HG03354 (cell line): Measurements from ENCODE around the gene OR13C8.
"Not testable (repeated sequence)": the region's sequence is repeated elsewhere in the genome, so short reads cannot be mapped to it uniquely, and the experiment has no call there.

ENCODE experiments used
- ATAC-seq: cut with Tn5 transposase; IDR thresholded peaks from one replicate; pipeline ENCODE4 v1.9.1; 2021; ENCODE audit warnings: mild to moderate bottlenecking; ENCODE audit not compliant: unreplicated experiment, poor library complexity, severe bottlenecking

Gene OR13C8, protein sequence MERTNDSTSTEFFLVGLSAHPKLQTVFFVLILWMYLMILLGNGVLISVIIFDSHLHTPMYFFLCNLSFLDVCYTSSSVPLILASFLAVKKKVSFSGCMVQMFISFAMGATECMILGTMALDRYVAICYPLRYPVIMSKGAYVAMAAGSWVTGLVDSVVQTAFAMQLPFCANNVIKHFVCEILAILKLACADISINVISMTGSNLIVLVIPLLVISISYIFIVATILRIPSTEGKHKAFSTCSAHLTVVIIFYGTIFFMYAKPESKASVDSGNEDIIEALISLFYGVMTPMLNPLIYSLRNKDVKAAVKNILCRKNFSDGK

DNA sequence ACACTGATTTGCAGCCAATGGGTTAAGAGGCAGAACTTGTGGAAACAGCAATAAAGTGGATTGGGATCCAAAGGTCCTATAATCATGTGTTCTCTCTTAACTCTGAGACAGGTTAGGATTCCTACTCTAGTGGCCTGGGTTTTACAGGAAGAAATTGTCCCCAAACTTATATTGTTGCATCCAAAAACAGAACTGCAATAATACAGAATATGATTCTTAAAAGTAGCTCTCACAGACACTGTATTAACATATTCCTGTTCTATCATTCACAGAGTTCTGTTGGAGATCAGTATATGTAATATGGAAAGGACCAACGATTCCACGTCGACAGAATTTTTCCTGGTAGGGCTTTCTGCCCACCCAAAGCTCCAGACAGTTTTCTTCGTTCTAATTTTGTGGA lies at the start of gene OR13C8:
TSS of gene OR13C8 (plus strand) at position 301 of the 400 bp plus-strand sequence. CDS start at position 301, 0 bp downstream.
- no peak for ATAC-seq

DNA sequence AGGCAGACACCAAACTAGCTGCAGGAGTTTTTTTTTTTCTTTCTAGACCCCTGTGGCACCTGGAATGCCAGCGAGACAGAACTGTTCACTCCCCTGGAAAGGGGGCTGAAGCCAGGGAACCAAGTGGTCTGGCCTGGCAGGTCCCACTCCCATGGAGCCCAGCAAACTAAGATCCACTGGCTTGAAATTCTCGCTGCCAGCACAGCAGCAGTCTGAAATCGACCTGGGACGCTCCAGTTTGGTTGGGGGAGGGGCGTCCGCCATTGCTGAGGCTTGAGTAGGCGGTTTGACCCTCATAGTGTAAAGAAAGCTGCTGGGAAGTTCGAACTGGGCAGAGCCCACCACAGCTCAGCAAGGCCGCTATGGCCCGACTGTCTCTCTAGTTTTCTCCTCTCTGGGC lies 48.7 kb upstream of the OR13C8 start:
- not testable (repeated sequence) for ATAC-seq

DNA sequence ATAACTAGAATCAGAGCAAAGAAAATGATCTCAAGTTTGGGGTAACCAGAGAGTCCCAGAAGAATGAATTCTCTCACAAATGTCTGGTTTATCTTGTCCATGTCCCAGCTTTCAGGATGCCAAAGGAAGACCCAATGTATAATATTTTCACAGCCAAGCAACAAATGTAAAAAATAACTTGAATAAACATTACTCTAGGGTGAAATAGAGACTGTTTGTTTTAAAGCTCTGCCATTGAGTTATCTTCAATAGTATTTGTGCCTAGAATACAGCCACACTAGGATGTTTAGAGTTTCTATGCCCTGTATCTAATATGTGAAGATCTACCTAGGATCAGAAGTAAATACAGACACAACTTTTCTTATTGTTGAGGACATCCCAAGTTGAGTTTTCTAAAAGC lies 41.9 kb upstream of the OR13C8 start, which contains the start of gene OR13C4:
TSS of gene OR13C4 (minus strand) at position 101 of the 400 bp plus-strand sequence. CDS start at position 101, 0 bp downstream.
- ATAC-seq: no peak

GRCh38 chr9:104536756-104537155 lies 32.2 kb upstream of the OR13C8 start, which contains the start of gene OR13C3:
Gene OR13C3, minus strand, starts transcription at chr9:104536856. Its CDS starts 133 bp downstream, at chr9:104536723.
- ATAC-seq: no peak

- no peak for ATAC-seq
Measured at GRCh38 chr9:104539275-104539674, 29.7 kb upstream of the OR13C8 start.

GRCh38 chr9:104544644-104545043 lies 24.3 kb upstream of the OR13C8 start:
- ATAC-seq: no peak

DNA sequence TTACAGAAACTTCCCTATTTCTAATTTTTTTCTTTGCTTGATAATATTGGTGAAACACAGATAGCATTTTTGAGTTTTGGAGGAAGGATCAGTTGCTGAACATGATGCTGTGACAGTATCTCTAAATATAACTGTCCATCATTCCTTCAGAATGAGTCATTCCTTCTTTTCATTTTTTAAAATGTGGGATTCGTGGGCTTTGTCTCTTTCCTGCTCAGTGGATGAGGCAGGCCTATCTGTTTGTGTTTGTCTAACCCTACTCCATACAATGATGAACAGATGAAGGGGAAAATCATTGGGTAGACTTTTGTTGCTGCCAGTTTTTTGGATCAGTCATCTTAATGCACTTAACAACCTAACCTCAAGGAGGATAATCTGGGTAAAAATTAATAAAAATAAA lies 15.7 kb upstream of the OR13C8 start:
- ATAC-seq: no peak

GRCh38 chr9:104555521-104555920 lies 13.4 kb upstream of the OR13C8 start:
- ATAC-seq: no peak

DNA sequence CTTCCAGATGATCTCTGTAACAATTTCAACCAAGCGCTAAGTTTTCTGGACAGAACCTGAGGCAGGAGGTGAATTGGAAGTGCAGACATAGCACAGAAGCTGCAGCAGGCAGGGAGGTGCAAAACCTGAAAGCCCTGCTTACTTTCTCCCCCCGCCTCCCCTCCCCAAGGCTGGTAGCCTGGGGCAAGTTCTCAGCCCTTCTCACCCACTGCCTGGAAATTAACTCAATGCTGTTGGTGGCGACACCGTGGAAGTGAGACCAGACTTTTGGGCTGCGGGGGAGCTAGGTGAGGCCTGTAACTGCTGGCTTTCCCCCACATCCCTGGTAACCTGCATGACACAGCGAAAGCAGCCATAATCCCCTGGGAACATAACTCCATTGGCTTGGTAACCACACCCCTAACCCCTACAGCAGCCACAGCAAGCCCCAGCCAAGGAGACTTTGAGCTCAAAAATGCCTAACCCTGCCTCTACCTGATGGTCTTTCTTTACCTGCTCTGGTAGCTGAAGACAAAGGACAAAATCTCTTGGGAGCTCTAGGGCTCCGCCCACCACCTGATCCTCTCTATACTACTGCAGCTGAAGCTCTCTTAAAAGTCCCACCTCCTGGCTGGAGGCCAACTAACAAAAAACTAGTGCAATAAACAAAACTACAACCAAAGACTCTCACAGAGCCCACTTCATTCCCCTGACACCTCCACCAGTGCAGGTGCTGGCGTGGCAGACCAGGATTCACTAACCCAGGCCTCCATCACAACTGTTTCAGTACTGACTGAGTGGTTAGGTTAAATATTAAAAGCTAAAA lies 11.9 kb upstream of the OR13C8 start:
- ATAC-seq: peak; percentile 67

- ATAC-seq: no peak
Measured at GRCh38 chr9:104564358-104564757, 4.6 kb upstream of the OR13C8 start.

DNA sequence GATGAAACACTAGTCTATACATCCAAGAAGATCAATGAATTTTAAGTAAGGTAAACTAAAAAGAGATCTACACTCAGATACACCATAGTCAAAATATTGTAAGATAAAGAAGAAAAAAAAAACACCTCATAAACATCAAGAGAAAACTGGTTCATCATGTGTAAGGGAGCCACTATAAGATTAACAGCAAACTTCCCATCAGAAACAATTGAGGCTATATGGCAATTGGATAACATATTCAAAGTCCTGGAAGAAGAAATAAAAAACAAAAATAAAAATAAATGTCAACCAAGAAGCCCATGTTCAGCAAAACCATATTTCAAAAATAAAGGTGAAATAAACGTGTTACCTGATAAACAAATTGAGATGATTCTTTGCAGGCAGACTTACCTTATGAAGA lies 3.6 kb downstream of the OR13C8 start:
- no peak for ATAC-seq

DNA sequence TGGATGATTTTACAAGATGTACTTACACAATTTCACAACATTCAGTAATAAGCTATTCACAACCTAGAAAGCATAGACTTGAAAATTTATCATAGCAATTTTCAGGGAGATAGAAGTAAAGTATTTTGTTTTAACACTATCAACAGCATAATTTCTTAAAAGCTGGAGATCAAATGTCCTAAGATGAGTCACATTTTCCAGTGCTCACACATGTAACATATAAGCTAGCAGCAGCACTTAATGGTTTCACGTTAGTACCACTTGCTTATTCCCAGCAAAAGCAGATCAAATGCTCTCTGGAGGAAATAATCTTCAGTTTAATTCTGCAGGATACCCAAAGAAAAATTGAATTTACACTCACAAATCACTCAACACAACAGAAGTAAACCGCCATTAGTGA lies 6.5 kb downstream of the OR13C8 start:
- ATAC-seq: no peak

- ATAC-seq: no peak
Measured at GRCh38 chr9:104577263-104577662, 8.3 kb downstream of the OR13C8 start.

DNA sequence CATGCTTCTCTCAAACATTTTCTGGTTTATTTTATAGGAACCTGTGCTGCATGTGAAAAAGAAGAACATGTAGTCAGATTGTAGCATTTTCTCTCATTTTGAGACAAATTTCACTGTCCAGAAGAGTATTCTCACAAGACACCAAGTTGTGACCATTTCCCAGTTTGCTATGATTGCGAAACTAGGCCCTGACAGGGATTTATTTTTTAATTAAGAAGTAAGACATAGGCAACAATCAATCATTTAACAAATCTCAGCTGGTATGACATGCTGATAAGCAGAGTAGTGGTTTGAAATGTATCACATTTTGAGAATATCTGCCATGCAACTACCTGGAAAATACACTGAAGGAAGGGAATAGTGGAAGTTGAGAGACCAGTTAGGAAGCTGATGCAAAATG lies 11.6 kb downstream of the OR13C8 start:
- no peak for ATAC-seq

DNA sequence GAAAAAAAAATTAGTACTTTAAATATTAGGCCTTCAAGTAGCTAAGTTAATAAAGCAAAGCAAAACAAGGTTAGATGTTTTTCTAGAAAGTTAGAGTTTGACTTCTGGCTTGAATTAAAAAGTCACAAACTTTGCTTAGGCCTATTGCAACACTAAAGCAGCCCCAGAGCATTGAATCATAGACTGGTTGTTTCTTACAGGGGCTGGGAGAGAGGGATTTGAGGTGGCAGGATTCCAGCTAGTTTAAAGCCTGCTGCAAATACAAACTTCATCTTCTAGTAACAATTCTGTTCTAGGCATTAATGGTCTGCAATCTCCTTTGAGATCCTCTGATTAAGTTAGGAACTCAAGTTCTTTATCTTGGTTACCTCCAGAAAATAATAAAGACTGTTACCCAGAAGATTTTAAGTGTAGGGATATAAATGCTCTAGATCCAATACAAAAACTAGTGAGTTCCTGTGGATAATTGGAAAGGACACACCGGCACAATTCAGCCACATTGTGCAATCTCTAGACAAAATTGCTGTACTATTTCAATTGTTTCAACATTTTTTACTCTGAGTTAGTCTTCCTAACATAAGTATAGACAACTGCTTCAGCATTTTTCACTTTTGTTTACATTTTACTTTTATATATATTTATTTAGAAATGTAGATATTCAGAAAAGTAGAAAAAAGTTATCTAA lies 17.7 kb downstream of the OR13C8 start:
- no peak for ATAC-seq

- no peak for ATAC-seq
Measured at GRCh38 chr9:104589626-104590025, 20.7 kb downstream of the OR13C8 start.

DNA sequence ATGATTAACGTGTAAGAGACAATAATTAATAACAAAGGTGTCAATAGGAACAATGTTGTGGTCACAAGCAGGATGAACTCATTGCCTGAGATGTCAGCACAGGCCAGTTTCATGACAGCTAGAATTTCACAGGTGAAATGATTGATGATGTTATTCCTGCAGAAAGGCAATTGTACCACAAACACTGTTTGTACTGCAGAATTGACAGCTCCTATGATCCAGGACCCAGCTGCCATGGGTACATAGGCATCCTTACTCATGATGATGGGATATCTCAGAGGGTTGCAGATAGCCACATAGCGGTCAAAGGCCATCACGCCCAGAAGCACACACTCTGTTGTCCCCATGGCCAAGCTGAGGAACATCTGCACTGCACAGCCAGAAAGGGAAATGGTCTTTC lies 29.8 kb downstream of the OR13C8 start:
- ATAC-seq: peak; percentile 40

GRCh38 chr9:104599313-104599712 lies 30.3 kb downstream of the OR13C8 start, which contains the start of gene OR13C5:
Gene OR13C5, minus strand, starts transcription at chr9:104599413. Its CDS starts 0 bp downstream, at chr9:104599413.
- not testable (repeated sequence) for ATAC-seq

DNA sequence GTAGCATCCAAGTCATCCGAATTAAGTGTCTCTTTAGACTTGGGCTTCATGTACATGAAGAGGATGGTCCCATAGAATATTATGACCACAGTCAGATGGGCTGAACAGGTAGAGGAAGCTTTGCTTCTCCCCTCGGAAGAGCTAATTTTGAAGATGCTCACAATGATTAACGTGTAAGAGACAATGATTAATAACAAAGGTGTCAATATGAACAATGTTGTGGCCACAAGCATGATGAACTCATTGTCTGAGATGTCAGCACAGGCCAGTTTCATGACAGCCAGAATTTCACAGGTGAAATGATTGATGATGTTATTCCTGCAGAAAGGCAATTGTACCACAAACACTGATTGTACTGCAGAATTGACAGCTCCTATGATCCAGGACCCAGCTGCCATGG lies 35.8 kb downstream of the OR13C8 start:
- peak; percentile 78 for ATAC-seq

- not testable (repeated sequence) for ATAC-seq
Measured at GRCh38 chr9:104605527-104605926, 36.6 kb downstream of the OR13C8 start, which contains the start of gene OR13C2. Gene OR13C2, minus strand, starts transcription at chr9:104605627. Its CDS starts 0 bp downstream, at chr9:104605627.
